Activated naive CD8-positive, alpha-beta T cell treated with anti-CD3 and anti-CD28 coated beads, Interleukin-2, amount 50 U/mL, for 24 hours (primary cell): ENCODE measurements around the gene EVA1A.

Source experiments
- ATAC-seq: fragments of 150-1000 bp; cut with Tn5 transposase; one replicate; pipeline ENCODE4 v1.10.0; 2021
- DNase-seq: peaks from one replicate; pipeline ENCODE4 v3.0.0; 2021
- H3K27ac Mint-ChIP-seq: one replicate; pipeline ENCODE4 v1.8.0; 2021; ENCODE audit warnings: mild to moderate bottlenecking, mixed read lengths
- H3K27me3 Mint-ChIP-seq: one replicate; pipeline ENCODE4 v1.8.0; 2021; ENCODE audit warnings: mixed read lengths
- H3K36me3 Mint-ChIP-seq: one replicate; pipeline ENCODE4 v1.8.0; 2021; ENCODE audit warnings: low read depth, mixed read lengths
- H3K4me1 Mint-ChIP-seq: one replicate; pipeline ENCODE4 v1.8.0; 2021; ENCODE audit warnings: mixed read lengths
- H3K4me3 Mint-ChIP-seq: one replicate; pipeline ENCODE4 v1.8.0; 2021; ENCODE audit warnings: mild to moderate bottlenecking, moderate library complexity, mixed read lengths
- H3K9me3 Mint-ChIP-seq: one replicate; pipeline ENCODE4 v1.8.0; 2021; ENCODE audit warnings: mixed read lengths

Gene EVA1A

GRCh38 chr2:75526842-75527241, 33.9 kb downstream of the EVA1A start:
- no peak for DNase-seq
- Mint-ChIP-seq H3K27ac (no peak overlapping the region), H3K4me3 (no peak overlapping the region), H3K36me3 (no peaks in the 10 kb centered on the region), H3K9me3 (no peaks in the 10 kb centered on the region), H3K27me3 (peaks cover 14% of the 10 kb centered on the region), H3K4me1 (no peaks in the 10 kb centered on the region)
- ATAC-seq, result no peak

- Mint-ChIP-seq H3K27me3 (peaks cover 14% of the 10 kb centered on the region), H3K4me3 (no peak overlapping the region), H3K4me1 (no peaks in the 10 kb centered on the region), H3K9me3 (no peaks in the 10 kb centered on the region), H3K27ac (no peak overlapping the region), H3K36me3 (no peaks in the 10 kb centered on the region)
- no peak for DNase-seq
- ATAC-seq, result peak; percentile 52
Observed at GRCh38 chr2:75525434-75526310, 35.1 kb downstream of the EVA1A start.

- Mint-ChIP-seq H3K4me1 (no peaks in the 10 kb centered on the region), H3K9me3 (no peaks in the 10 kb centered on the region), H3K36me3 (no peaks in the 10 kb centered on the region), H3K4me3 (no peak overlapping the region), H3K27ac (no peak overlapping the region), H3K27me3 (peaks cover 17% of the 10 kb centered on the region)
- DNase-seq (no peak), ATAC-seq (no peak)
Observed at GRCh38 chr2:75524276-75524911, 36.3 kb downstream of the EVA1A start.

GRCh38 chr2:75523313-75524275, 37.1 kb downstream of the EVA1A start:
- Mint-ChIP-seq H3K27ac (no peak overlapping the region), H3K4me3 (no peak overlapping the region), H3K27me3 (peaks cover 11% of the 10 kb centered on the region), H3K36me3 (no peaks in the 10 kb centered on the region), H3K4me1 (no peaks in the 10 kb centered on the region), H3K9me3 (no peaks in the 10 kb centered on the region)
- peak; percentile 73 for ATAC-seq
- no peak for DNase-seq

GRCh38 chr2:75522543-75523312, 38.0 kb downstream of the EVA1A start:
- ATAC-seq, result no peak
- Mint-ChIP-seq H3K27me3 (peaks cover 11% of the 10 kb centered on the region), H3K36me3 (no peaks in the 10 kb centered on the region), H3K9me3 (no peaks in the 10 kb centered on the region), H3K4me3 (no peak overlapping the region), H3K4me1 (no peaks in the 10 kb centered on the region), H3K27ac (no peak overlapping the region)
- no peak for DNase-seq

- no peak for DNase-seq
- ATAC-seq, result no peak
- Mint-ChIP-seq H3K4me1 (no peaks in the 10 kb centered on the region), H3K27me3 (peaks cover 7% of the 10 kb centered on the region), H3K4me3 (no peak overlapping the region), H3K27ac (no peak overlapping the region), H3K9me3 (no peaks in the 10 kb centered on the region), H3K36me3 (no peaks in the 10 kb centered on the region)
Observed at GRCh38 chr2:75521225-75521872, 39.4 kb downstream of the EVA1A start.

- no peak overlapping the region for H3K4me3 Mint-ChIP-seq
- no peaks in the 10 kb centered on the region for H3K9me3 Mint-ChIP-seq
- H3K4me1 Mint-ChIP-seq, result no peaks in the 10 kb centered on the region
- no peaks in the 10 kb centered on the region for H3K36me3 Mint-ChIP-seq
- no peak overlapping the region for H3K27ac Mint-ChIP-seq
- peaks cover 6% of the 10 kb centered on the region for H3K27me3 Mint-ChIP-seq
- ATAC-seq (no peak), DNase-seq (no peak)
Observed at GRCh38 chr2:75519843-75520242, 40.9 kb downstream of the EVA1A start.

GRCh38 chr2:75518638-75519465, 41.9 kb downstream of the EVA1A start:
- ATAC-seq (no peak), DNase-seq (no peak)
- no peak overlapping the region for H3K4me3 Mint-ChIP-seq

GRCh38 chr2:75517547-75518230, 43.0 kb downstream of the EVA1A start:
- ATAC-seq (no peak), DNase-seq (no peak)
- Mint-ChIP-seq H3K27me3 (peaks cover 3% of the 10 kb centered on the region), H3K9me3 (peaks cover 4% of the 10 kb centered on the region), H3K36me3 (peaks cover 1% of the 10 kb centered on the region), H3K4me3 (no peak overlapping the region), H3K4me1 (no peaks in the 10 kb centered on the region), H3K27ac (no peak overlapping the region)

More at GRCh38 chr2:75518638-75519465, 41.9 kb downstream of the EVA1A start:
- Mint-ChIP-seq H3K4me1 (no peaks in the 10 kb centered on the region), H3K27ac (no peak overlapping the region), H3K27me3 (peaks cover 6% of the 10 kb centered on the region), H3K9me3 (no peaks in the 10 kb centered on the region), H3K36me3 (no peaks in the 10 kb centered on the region)

- no peaks in the 10 kb centered on the region for H3K4me1 Mint-ChIP-seq
- no peak overlapping the region for H3K4me3 Mint-ChIP-seq
- H3K36me3 Mint-ChIP-seq, result peaks cover 1% of the 10 kb centered on the region
- no peak for ATAC-seq
- DNase-seq, result no peak
- no peak overlapping the region for H3K27ac Mint-ChIP-seq
- peaks cover 15% of the 10 kb centered on the region for H3K9me3 Mint-ChIP-seq
- H3K27me3 Mint-ChIP-seq, result peaks cover 4% of the 10 kb centered on the region
Observed at GRCh38 chr2:75516378-75517360, 44.1 kb downstream of the EVA1A start.

GRCh38 chr2:75515584-75516368, 45.0 kb downstream of the EVA1A start:
- no peak overlapping the region for H3K27ac Mint-ChIP-seq
- peaks cover 1% of the 10 kb centered on the region for H3K36me3 Mint-ChIP-seq
- DNase-seq (no peak), ATAC-seq (no peak)
- H3K4me1 Mint-ChIP-seq, result no peaks in the 10 kb centered on the region
- H3K9me3 Mint-ChIP-seq, result peaks cover 16% of the 10 kb centered on the region
- H3K4me3 Mint-ChIP-seq, result no peak overlapping the region
- peaks cover 5% of the 10 kb centered on the region for H3K27me3 Mint-ChIP-seq
